ENCODE measurements around the gene SUPT3H.

SUPT3H gene

DNA sequence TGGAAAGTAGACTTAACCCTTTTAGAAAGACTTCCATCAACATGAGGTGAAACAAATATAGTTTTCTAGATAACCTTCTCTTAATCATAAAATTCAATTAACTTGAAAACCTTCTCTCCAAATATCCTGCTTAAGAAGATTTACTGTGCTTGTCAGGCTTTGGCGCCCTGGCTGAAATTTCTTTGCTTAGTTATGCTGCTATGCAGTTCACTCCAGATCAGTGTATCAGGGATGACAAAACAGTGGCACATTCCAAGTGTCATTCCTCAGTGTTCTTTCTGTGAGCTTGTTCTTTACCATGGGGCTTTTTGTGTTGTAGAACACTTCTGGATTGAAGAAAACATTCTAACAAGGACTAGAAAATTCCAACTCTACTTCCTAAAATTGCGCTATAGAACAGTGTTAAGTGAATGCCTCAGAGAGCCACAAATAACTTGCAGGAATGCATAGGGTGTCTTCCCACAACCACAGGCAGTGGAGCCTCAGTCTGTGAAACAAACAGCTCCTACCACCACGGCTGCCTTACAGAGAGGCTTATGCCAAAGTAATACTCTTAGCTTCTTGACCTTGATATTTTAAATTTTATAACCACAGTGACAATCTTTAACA, 546.6 kb downstream of the SUPT3H start:
- no peak for DNase-seq (ENCODE audit: low spot score)

DNA sequence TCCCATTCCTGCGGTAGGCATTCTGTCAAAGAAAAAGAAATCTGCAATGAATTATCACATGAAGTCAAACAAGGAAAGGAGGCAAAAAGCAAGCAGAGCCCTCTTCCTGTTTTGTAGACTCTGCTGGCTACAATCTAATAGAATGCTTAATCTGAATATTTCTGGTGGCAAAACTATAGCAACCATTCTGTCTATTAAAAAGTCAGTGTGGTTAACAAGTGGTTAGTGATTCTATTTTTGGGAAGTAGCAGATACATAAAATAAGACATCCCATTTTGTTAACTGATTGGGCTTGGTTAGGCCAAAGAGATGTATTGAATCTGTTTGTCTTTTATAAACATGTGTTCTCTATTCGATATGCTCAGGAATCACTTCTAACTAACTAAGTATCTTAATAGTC, 547.9 kb downstream of the SUPT3H start:
- DNase-seq (ENCODE audit: low spot score): no peak

- DNase-seq (ENCODE audit: low spot score): no peak
Measured at GRCh38 chr6:44828780-44829179, 549.0 kb downstream of the SUPT3H start.

- no peak for DNase-seq (ENCODE audit: low spot score)
Measured at GRCh38 chr6:44826025-44826676, 551.6 kb downstream of the SUPT3H start.

DNA sequence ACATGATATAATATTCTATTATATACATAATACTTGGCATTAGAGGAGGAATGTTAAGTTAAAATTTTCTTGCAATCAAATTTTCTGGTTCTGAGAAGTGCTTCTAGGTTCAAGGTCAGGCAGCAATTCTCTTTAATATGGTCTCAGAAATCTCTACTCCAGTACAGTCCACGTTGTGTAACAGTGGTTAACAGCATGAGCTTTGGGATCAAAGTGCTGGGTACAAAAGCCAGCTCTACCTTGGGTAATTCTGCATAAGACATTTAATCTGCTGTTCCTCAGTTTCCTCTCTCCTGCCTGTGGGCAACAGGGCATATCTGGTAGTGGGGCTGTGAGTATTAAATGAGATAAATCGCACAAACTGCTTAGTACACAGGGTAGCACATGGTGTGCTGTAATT, 552.5 kb downstream of the SUPT3H start:
- DNase-seq (ENCODE audit: low spot score): no peak

DNA sequence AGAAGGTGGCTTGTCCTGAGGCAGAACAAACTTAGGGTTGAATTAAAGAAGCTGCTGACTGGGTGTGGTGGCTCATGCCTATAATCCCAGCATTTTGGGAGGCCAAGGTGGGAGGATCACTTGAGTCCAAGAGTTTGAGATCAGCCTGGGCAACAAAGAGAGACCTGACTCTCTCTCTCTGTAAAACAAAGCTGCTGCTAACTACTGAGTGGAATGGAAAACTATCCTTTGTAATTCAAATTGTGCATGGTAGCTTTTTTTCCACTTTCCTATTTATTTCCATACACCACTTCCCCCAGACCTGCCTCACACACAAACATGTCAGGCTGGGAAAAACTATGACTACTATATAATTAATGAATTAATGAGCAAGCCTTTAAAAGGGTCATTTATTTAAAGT, 553.2 kb downstream of the SUPT3H start:
- DNase-seq (ENCODE audit: low spot score): no peak

GRCh38 chr6:44820759-44821158, 557.0 kb downstream of the SUPT3H start:
- no peak for DNase-seq (ENCODE audit: low spot score)

DNA sequence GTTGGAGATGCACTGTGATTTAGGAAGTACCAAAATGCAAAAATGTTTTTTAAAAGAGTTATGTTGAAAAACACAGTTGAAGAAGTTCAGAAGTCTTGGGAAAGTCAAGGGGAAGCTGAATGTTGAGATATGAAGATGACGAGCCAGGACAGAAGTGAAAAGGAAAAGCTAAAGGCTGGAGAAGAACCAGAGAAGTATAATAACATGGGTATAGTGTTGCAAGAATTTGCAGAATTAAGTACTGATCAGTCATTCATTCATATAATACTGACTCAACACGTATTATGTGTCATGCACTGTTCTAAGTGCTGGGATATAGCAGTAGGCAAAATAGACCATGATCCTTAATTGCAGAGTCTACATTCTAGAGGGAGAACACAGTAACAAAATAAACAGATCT, 557.4 kb downstream of the SUPT3H start:
- DNase-seq (ENCODE audit: low spot score): no peak

GRCh38 chr6:44811456-44811855, 566.3 kb downstream of the SUPT3H start:
- DNase-seq (ENCODE audit: low spot score): no peak

DNA sequence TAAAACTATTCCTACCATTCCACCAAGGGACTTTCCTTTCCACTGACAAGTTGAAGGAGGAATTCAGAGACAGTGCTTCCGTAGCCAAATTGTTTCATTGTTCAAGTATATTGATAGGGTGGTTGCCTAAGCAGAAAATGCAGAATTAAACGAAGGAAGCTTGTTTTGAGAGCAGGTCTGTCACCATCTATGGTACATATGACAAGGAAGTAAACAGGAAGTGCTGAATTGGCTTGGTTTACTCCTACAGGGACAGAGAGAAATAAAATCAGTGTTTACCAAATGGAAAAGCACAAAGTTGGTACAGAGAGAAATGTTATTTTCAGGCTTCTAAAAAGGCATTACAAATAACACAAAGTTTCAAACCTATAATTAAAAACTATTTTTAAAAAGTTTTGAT, 568.5 kb downstream of the SUPT3H start:
- DNase-seq (ENCODE audit: low spot score): no peak

- no peak for DNase-seq (ENCODE audit: low spot score)
Measured at GRCh38 chr6:44808148-44808547, 569.6 kb downstream of the SUPT3H start.

DNA sequence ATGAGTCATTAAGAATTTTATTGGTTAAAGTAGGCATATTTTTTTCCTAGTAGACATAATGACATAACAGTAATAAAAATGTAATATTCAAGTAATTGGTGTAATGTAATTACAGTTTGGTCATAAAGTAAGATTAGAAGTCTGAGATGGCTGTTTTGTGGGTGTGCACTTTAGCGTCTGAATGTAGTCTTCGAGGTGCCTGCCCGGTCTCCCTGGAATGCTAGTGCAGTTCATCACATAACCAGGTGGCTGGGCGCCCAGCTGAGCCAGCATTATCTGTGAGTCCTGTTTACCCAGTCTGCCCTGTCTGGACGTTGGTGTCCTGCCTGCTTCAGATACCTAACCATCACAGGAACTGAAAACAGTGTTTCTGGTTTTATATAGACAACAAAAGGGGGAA, 571.1 kb downstream of the SUPT3H start:
- DNase-seq (ENCODE audit: low spot score): no peak

DNA sequence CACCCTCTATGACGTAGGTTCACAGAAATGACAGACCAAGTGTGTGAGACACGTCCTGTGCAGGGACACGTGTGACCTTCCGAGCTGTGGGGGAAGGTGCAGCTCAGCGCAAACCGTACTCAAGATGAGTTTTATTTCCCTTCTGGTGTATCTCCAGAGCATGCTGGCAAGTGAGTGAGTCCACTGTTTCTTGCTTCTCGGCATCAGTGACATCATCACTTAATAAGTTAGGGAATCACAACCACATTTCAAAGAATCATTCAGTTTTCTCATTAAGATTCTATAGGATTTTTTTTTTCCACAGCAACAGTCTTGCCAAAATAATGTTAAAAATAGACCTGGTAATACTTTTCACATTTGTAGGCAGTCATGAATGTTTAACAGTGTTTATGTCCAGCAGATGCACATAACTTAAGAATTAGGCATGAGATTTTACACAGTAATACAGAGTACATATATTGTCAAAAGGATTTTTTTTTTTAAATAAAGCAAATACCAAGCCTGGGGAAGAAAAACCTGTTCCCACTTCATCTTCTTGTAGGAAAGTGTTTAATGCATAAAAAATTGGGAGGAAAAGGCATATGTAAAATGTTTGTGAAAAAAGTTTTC, 572.4 kb downstream of the SUPT3H start:
- DNase-seq (ENCODE audit: low spot score): no peak

DNA sequence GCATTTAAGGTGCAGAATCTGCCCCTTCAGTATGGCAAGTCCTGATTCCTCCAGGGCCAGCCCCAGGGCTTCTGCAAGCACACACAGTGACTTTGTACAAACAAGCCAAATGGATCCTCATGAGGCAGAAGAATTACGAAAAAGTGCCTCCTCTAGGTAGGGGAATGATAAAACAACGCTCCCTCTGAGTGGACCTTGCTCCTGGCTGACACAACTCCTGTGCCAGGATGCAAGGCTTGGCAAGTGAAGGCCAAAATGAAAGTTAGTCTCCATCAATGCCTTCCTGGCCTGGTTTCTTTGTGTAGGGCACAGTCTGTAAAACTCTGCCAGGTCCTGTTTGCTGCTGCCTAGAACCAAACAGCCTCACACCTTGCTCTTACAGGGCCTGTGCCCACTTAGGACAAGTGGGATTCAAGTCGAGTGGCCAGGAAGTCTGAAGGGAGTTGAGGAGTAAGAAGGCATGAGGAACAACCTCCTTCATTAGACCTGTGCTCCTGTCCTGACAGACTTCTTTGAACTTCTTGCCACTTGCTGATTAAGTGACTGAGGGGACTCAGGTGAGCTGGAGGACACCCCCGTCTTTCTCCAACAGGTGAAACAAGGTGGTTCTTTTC, 573.1 kb downstream of the SUPT3H start:
- no peak for DNase-seq (ENCODE audit: low spot score)

DNA sequence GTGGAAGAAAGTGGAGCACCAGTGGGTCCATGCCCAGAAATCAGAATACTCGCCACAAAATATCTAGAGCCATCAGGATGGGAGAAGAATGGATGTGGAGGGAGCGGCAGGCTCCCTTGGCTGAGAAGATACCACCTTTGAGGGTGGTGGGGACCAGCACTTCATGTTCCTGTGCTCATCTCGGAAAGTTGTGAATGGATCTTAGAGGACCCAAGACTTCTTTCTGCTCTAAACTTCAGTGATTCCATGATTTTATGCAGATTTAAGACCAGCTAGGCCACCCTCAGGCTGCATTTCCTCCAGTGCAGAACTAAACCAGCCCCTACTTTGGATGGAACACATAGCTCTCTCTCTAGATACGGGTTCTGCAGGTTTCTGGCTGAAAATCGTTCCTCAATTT, 573.7 kb downstream of the SUPT3H start:
- DNase-seq (ENCODE audit: low spot score): no peak

- DNase-seq (ENCODE audit: low spot score): no peak
Measured at GRCh38 chr6:44800784-44801592, 576.7 kb downstream of the SUPT3H start.

DNA sequence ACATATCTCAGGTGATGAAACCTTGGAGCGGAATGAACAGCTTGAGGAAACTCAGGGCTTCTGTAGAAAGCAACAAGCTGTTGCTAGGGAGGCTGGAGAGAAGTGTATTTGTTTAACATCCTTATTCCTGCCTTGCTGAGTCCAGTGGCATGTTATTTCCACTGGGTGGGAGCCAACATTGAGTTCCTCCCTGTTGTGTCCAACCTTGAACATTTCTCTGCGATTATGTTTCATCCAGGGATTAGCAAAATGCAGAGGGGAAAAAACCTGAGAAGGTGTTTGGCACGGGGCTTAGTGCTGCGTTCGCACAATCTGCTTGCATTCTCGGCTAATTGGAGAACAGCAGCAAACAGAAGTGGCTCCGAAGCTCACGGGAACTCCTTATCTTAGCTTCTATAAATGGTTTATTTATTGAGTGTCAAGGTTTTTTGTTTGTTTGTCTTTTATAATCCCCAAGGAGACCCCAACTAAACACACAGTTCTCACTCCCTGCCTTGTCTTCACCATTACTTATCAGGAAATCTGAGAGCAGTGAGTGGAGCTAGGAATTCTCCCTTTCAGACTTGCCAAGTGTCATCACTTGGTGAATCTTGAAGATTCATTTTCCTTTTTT, 577.5 kb downstream of the SUPT3H start:
- DNase-seq (ENCODE audit: low spot score): no peak

DNA sequence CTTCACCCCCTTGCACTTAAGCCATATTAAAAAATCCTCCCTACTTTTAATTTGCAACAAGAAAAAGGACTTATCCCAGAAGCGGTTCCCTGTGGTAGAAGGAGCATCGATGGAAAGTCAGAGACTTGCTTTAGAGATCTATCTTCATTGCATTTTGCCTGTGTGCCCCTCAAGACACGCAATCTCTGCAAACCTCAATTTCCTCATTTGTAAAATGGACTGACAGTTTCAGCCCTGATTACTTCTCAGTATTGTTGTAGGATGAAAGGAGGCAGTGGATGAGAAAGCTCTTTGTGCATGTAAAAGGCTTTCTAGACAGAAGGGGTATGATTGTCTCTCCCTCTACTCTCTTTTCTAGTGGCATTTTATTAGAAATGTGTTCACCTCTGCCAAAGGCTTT, 580.0 kb downstream of the SUPT3H start:
- DNase-seq (ENCODE audit: low spot score): no peak

DNA sequence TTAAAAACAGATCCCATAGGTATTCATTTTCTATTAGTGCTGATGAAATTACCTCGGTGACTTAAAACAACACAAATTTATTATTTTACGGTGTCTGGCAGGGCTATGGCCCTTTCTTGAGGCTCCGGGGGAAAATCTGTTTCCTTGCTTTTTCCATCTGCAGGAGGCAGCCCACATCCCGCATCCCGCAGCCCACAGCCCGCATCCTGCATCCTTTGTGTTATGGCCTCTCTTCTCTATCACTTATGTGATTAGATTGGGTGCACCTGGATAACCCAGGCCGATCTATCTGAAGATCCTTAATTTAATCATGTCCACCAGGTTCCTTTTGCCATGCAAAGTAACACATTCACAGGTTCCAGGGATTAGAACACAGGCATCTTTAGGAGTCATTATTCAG, 582.4 kb downstream of the SUPT3H start:
- DNase-seq (ENCODE audit: low spot score): no peak

- no peak for DNase-seq (ENCODE audit: low spot score)
Measured at GRCh38 chr6:44789806-44790205, 587.9 kb downstream of the SUPT3H start.

DNA sequence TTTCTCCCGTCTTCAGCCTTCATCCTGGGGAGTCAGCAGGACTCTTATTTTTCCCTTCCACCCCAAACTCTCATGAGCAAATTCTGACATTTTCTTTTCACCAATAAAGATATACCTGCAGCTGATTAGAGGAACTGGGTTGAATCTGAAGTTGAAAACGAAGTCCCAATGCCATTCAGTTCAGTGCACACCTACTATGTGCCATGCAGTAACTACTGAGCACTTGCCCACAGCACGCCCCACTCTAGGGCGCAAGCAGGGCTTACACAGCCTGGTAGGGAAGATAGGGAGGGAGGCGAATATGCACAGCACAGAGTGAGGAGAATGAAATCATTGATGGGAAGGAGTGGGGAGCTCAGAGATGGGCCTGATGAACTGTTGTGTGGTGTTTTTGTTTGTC, 588.7 kb downstream of the SUPT3H start:
- DNase-seq (ENCODE audit: low spot score): no peak

DNA sequence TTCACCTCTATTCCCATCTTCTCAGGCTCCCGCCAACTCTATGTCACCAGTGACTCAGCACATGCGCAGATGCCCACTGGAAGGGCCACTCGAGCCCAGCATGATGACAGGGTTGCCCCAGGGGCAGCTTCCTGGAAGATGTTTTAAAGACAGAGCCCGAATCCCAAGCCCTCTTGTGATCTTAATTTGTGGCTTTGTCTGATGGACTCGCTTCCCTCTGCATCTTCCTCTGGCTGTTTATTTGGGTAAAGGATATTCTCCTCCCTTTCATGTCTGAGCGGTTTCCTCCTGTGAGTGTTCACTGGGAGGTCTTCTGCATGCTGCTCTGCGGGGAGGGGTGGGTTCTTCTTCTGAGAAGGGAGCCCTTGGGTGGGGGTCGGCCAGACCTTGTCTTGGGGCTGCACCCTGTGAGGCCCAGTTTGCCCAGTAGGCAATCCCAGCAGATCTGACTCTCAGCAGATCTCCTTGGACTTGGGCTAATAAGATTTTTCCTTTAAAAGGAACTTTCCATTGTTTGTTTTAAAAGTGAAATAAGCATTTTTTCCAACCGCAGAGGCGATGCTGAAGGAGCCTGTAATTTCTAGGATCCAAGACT, 589.2 kb downstream of the SUPT3H start:
- no peak for DNase-seq (ENCODE audit: low spot score)
